Stomach (tissue), 4 donors: ENCODE measurements around the gene ASIC5.

Experiments used
- POLR2AphosphoS5 ChIP-seq, 3 donors: sonication (generic); formaldehyde crosslinking; IDR thresholded peaks; one replicate each; pipeline ENCODE4 v1.6.1; 2016; ENCODE audit warnings: antibody characterized with exemption in 3 of 3
- TF ChIP-seq, protein P1 (sequence below), 7 experiments: fragments of 450-650 bp in 4 of 7; fragments of 200-600 bp in 3 of 7; sonication (generic) in 3 of 7; IDR thresholded peaks; one replicate each; pipeline ENCODE4 v1.5.1; 2016 to 2019; ENCODE audit warnings: antibody characterized with exemption in 7 of 7, control low read depth in 2 of 7, mild to moderate bottlenecking in 1 of 7

DNA sequence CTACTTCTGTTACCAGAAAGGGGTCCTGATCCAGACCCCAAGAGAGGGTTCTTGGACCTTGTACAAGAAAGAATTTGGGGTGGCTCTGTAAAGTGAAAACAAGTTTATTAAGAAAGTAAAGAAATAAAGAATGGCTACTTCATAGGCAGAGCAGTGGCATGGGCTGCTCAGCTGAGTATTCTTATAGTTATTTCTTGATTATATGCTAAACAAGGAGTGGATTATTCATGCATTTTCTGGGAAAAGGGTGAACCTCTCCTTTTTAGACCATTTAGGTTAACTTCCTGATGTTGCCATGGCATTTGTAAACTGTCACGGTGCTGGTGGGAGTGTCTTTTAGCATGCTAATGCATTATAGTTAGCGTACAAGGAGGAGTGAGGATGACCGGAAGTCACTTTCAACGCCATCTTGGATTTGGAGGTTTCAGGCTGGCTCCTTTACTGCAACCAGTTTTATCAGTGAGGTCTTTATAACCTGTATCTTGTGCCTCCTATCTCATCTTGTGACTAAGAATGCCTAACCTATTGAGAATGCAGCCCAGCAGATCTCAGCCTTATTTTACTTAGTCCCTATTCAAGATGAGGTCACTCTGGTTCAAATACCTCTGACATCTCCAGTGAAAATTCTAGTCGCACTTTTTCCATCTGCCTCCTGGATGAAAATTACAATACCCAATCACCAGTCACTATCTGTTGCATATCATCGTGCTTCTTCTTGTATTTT, 21.9 kb upstream of the ASIC5 start:
- TF ChIP-seq, protein P1, sequence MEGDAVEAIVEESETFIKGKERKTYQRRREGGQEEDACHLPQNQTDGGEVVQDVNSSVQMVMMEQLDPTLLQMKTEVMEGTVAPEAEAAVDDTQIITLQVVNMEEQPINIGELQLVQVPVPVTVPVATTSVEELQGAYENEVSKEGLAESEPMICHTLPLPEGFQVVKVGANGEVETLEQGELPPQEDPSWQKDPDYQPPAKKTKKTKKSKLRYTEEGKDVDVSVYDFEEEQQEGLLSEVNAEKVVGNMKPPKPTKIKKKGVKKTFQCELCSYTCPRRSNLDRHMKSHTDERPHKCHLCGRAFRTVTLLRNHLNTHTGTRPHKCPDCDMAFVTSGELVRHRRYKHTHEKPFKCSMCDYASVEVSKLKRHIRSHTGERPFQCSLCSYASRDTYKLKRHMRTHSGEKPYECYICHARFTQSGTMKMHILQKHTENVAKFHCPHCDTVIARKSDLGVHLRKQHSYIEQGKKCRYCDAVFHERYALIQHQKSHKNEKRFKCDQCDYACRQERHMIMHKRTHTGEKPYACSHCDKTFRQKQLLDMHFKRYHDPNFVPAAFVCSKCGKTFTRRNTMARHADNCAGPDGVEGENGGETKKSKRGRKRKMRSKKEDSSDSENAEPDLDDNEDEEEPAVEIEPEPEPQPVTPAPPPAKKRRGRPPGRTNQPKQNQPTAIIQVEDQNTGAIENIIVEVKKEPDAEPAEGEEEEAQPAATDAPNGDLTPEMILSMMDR (IDR thresholded peaks at IDR 0.05) = no peak
- no peak for TF ChIP-seq POLR2AphosphoS5 (IDR thresholded peaks at IDR 0.05)
